GM10248 (cell line): ENCODE measurements around the gene STAB2.

Experiments
- CTCF ChIA-PET: fragments of 300-600 bp; sonication (Branson Sonifier 250); formaldehyde crosslinking; extraction: SDS; loops from one replicate; lab custom pipeline; 2021; ENCODE audit warnings: antibody characterized with exemption; lab: Yijun Ruan, JAX
- POLR2A ChIA-PET: fragments of 350-650 bp; sonication (Branson Sonifier 250); formaldehyde crosslinking; extraction: SDS; loops from one replicate; lab custom pipeline; 2020; ENCODE audit warnings: antibody characterized with exemption; lab: Yijun Ruan, JAX
- DNase-seq: peaks from one replicate; pipeline ENCODE4 v3.0.0; 2012; ENCODE audit errors: extremely low spot score
- CTCF ChIP-seq: IDR thresholded peaks from 2 replicates; pipeline ENCODE4 v1.5.1; 2012; ENCODE audit warnings: mild to moderate bottlenecking, low read depth; ENCODE audit errors: extremely low read depth, missing control alignments, control extremely low read depth

STAB2 gene

GRCh38 chr12:103793512-103794045, 206.5 kb downstream of the STAB2 start:
- no peak for DNase-seq
- CTCF ChIA-PET = interaction anchor here (1.0 to 1.6 kb wide), 2 partner anchors 10 to 41 kb away, joined by 3 read pairs; no protein-coding TSS in a partner anchor
- POLR2A ChIA-PET = no interaction called here
- TF ChIP-seq CTCF = no peak

GRCh38 chr12:103794309-103795213, 207.5 kb downstream of the STAB2 start:
- ChIA-PET POLR2A (no interaction called here), CTCF (no interaction called here)
- DNase-seq = no peak
- no peak for TF ChIP-seq CTCF

- TF ChIP-seq CTCF = no peak
- CTCF ChIA-PET = interaction anchor here (0.7 kb wide), 1 partner anchor 15 kb away, joined by 3 read pairs; no protein-coding TSS in a partner anchor
- no peak for DNase-seq
- POLR2A ChIA-PET = no interaction called here
Measured at GRCh38 chr12:103798586-103798985, 211.5 kb downstream of the STAB2 start.

GRCh38 chr12:103799504-103799856, 212.4 kb downstream of the STAB2 start:
- ChIA-PET POLR2A (no interaction called here), CTCF (no interaction called here)
- TF ChIP-seq CTCF = no peak
- no peak for DNase-seq

- DNase-seq = no peak
- POLR2A ChIA-PET = no interaction called here
- CTCF ChIA-PET = interaction anchor here (1.1 to 1.3 kb wide), 2 partner anchors 12 to 14 kb away, joined by 3 to 4 read pairs; no protein-coding TSS in a partner anchor
- no peak for TF ChIP-seq CTCF
Measured at GRCh38 chr12:103799857-103800771, 213.0 kb downstream of the STAB2 start.
